GM20431 (cell line): ENCODE data around the gene KRT75.
"Not testable (repeated sequence)": the region's sequence is repeated elsewhere in the genome, so short reads cannot be mapped to it uniquely, and the experiment has no call there.

Experiments used
- in situ Hi-C: fragments of 300-500 bp; cut with MseI, MboI; formaldehyde crosslinking; loops from one replicate; pipeline ENCODE4 v1.15.0; 2020; ENCODE audit warnings: low sequenced_read_pairs; ENCODE audit not compliant: unreplicated experiment

KRT75 gene

DNA sequence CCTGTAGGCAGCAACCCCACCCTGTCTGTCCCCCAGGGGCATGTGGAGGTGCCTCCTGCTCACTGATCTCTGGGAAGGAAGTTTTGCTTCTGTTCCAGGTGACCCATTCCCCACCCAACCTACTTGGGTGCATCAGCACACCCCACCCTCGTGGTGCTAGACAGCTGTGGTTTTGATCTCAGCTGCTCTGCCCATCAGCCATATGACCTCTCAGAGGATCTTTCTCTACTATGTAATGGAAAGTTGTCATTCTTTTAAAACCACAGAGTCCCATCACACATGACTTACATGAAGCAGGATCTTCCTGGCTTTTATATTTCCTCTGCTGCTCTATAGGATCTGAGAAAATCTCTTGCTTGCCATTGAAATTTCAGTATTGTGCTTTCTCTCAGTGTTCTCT lies 14.5 kb downstream of the KRT75 start:
- in situ Hi-C loops, result no loop called here

DNA sequence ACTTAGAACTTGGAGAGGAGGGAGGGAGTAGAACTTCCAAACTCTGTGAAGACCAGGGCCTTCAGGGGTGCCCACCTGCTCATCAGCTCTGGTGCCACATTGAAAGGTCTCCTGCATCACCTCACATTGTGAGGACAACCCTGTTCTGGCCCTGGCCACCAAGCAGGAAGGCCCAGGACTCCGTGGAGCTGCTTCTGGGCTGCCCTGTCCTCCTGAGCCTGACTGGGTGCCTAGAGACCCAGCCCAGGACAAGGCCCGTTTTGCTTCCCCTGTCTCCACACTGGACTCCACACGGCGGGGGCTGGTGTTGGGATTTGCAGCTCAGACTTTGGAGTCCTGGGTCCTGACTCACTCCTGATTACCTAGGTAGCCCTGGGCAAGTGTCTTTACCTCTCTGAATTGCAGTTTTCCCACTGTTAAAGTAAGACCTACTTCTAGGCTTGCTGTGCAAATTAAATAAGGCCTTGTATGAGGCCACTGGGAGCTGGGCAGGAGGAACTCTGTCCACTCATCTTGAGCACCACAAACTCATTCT lies 15.5 kb downstream of the KRT75 start:
- in situ Hi-C loops, result no loop called here

DNA sequence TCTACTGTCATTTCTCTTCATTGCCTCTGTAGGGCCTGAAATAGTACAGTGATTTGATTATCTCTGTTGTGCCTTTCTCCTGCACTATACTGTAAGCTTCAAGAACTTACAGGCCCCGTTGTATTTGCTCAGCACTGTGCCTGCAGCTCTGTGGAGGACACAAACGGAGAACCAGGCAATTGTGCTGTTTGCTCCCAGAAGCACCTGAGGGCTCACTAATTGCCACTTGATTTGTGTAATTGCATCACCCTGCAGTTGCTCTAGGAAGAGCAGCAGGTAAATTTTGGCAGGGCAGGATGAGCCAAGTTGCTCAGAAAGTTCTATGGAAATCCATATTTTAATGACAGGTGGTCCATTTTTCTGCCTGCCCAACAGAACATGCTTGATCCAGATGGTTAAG lies 16.4 kb downstream of the KRT75 start:
- in situ Hi-C loops, result no loop called here

DNA sequence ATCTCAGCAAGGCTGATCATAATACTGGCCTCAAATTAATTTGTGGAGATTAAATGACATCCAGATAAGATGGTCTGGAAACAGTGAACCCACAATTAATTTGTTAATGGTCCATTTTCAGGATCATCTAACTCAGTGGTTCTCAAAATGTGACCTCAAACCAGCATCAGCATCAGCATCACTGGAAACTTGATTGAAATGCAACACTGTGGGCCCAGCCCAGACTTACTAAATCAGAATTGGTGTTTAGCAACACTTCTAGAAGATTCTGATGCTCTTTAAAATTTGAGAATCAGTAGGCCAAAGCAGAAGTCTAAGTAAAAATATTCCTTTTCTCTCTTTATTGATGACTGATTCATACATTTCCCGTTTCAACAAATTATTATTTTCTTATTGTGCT lies 17.4 kb downstream of the KRT75 start:
- in situ Hi-C loops, result no loop called here

DNA sequence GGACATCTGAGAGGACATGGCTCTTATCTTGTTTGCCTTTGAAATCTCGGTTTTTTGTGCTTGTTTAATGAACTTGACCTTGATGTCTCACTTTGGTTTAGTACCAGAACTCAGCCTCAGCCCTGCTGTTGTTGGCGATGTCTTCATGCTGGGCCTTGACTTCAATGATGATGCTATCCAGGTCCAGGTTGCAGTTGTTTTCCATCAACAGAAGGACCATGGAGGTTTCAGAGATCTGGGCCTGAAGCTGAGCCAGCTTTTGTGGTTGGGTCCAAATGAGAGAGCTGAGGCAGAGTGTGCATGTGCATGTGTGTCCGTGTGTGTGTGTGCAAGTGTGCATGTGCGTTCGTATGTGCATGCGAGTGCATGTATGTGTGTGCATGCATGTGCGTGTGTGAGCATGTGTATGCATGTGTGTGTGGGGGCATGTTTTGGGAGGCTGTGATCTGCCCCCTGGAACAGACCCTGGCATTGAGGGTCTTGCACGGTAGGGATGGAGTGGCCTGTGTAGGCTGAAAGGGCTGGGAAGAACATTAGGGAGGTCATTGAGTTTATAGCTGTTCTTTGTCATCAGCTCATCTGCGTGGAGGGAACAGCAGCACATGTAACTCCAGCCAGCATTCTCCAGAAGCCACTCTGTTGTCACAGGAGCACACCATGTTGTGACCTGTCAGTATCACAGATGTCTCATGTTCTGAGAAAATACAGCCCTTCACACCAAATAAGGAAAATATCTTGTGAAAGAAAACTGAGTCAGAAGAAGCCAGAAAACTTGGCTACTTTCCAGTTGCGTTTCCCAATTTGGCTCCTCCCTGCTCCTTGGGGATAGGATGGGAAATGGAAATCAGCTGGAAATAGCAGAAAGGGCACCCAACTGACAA lies 18.1 kb downstream of the KRT75 start:
- in situ Hi-C loops, result no loop called here

DNA sequence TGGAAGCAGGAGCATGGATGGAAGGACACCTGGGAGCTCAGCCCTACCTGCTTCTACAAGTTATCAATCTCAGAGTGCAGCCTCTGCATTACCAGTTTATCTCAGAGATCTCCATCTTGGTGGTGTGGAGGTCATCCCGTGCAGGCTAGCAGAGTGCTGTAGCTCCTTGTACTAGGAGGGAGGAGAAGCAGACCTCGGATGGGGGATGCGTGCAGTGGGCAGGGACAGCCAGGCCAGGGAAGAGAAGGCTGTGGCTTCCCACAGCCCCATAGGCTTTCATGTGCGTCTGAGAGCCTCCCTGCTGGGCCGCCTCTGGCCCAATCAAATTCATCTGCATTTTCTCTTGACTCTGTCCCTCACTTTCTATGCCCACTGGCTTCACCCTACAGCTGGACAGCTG lies 19.2 kb downstream of the KRT75 start:
- in situ Hi-C loops, result no loop called here

DNA sequence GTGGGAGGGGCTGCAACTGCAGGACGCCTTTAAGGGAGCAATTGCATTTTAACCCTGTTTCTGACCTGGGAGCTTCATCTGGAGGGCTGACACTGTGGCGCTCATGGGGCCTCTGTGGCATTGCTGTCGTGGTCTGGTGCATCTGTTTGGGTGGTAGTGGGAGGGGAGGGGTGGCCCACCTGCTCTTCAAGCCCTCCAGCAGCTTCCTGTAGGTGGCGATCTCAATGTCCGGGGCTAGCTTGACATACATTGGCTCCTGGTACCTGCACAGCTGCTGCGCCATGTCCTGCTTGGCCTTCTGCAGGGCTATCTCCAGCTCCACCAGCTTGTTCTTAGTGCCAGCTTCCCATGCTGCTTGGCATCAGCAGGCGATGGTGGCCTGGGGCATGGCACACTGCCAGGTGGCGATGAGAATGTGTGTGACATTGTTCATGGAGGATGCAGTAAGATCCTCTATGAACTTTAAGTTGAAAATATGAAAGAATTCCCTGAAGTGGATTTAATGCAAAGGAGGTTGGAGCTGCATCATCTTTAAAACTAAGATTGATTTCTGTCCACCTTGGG lies 20.3 kb downstream of the KRT75 start:
- in situ Hi-C loops, result no loop called here

DNA sequence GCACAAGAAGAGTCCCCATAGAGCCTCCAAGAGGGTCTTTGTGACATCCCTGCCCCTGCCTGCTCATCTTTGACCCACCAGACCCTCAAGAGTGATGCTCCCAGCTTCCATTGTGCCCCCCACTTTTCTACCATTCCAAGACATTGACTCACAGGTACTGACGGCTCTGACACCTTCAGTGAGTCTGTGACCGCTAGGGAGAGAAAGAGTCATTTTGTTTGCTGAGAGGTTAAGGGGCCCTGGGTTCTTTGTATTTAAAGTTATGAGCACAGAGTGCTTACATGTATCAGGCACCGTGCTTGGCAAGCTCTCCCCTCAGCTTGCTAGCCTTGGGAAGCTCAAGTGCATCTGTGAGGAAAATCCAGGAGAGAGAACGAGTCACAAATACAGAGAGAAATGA lies 21.0 kb downstream of the KRT75 start:
- in situ Hi-C loops, result no loop called here

DNA sequence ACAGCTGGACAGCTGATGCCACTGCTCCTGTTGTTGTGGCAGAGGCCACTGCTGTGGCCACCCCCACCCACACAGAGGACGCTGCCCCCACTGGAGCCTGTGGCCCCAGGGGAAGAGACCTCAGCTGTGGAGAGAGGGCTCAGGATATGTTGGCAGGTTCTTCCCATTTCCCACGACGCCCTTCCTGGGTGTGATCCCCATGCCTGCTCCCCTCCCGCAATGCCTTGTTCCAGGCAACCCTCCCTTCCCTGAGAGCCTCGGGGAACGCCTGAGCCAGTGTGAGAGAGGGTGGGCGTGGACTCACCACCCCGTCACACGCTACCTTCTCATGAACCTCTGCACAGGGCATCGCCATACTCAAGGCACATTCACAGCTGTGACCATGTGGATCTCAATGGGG lies 22.4 kb downstream of the KRT75 start:
- in situ Hi-C loops, result no loop called here

DNA sequence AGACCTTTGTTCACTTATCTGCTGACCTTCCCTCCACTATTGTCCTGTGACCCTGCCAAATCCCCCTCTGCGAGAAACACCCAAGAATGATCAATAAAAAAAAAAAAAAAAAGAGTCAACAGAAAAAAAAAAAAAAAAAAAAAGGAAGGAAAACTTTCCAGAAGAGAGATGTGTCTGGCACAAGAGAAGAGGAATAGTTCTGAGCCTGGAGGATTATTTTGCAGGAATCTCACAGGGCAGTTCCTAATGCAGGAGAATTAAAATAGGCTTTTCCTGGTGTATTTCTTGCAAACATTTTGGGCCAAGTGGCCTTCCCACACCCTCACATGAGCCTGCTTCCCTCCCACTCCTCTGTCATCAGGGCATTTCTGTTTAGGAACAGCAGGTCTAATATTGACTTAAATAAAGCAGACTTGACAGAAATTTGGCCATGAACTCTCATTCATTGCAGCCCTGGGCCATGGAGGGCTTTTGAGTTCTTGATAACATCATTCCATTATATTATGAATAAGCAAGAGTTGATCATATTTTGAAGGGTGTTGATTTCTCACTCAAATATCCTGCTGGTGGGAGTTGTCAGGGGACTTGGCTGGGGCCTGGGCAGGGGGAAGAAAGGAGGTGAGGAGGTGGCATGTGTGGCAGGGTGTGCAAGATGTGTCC lies 23.5 kb downstream of the KRT75 start:
- in situ Hi-C loops, result not testable (repeated sequence)

DNA sequence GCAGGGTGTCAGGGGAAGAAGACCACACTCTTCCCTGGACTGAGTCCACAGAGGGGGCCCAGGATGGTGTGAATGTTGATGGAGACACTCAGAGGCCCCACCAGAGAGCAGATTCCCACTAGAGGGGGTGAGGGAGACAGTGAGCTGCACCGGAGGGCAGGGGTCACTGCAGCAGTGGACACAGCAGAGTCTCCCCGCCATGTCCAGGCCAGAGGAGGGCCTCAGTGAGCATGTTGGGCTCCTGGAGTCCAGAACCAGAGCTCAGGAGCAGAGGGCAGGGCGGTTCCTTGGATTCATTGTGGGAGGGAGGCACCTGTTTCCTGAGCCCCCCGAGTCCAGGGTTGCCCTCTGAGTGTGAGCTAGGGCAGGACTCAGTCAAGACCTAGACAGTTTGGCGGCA lies 26.3 kb downstream of the KRT75 start:
- in situ Hi-C loops, result no loop called here

DNA sequence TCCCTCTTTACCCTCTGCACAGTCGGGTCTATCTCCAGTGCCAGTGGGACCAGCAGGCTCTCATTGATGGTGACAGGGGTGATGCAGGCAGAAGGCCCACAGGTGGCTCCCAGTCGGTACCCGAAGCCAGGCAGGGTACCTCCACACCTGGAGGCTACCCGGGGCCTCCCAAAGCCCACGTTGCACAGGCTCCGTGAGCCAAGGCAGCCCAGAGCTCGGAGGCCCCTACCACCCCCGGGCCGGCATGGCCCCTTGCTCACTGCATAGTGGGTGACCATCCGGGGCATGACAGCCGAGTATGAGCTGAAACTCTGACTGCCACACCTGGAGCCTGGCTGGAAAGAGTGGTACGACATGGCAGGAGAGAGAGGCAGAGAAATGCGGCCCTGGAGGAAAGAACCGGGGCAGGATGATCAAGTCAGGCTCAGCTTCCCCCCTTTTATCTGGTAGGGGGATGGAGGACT lies 28.2 kb downstream of the KRT75 start, which contains the start of gene KRT82:
Gene KRT82, minus strand, starts transcription at position 414 of the 464 bp plus-strand sequence. Its CDS starts 58 bp downstream, at position 356.
- in situ Hi-C loops, result no loop called here

DNA sequence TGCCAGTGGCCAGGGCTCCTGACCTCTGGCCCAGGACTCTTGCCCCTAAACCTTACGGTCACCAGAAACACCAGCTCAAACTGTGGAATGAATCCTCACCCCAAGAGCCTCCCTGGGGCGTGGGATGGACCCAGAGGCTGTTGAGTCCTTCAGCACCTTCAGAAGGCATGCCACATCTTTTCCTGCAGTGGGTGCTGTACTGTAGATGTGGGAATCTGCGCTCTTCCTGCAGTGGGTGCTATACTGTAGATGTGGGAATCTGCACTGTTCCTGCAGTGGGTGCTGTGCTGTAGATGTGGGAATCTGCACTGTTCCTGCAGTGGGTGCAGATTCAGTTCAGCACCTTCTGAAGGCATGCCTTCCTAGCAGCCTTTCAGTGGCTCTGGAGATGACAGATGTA lies 29.2 kb downstream of the KRT75 start:
- in situ Hi-C loops, result no loop called here

DNA sequence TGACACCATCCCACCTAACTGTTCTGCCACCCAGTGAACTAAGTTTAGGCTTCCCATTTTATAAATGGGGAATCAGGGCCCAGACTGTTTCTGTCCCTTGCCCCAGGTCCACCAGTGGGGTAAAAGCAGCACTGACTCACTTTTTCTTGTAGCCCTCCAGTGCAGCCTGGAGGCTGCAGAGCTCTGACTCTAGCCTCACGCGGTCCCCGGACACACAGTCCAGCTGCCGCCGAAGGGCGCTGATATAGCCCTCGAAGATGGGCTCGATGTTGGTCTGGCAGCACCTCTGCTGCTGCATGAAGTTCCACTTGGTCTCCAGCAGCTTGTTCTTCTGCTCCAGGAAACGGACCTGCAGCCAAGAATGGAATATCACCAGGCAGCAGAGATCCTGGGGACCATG lies 30.6 kb downstream of the KRT75 start:
- in situ Hi-C loops, result no loop called here

DNA sequence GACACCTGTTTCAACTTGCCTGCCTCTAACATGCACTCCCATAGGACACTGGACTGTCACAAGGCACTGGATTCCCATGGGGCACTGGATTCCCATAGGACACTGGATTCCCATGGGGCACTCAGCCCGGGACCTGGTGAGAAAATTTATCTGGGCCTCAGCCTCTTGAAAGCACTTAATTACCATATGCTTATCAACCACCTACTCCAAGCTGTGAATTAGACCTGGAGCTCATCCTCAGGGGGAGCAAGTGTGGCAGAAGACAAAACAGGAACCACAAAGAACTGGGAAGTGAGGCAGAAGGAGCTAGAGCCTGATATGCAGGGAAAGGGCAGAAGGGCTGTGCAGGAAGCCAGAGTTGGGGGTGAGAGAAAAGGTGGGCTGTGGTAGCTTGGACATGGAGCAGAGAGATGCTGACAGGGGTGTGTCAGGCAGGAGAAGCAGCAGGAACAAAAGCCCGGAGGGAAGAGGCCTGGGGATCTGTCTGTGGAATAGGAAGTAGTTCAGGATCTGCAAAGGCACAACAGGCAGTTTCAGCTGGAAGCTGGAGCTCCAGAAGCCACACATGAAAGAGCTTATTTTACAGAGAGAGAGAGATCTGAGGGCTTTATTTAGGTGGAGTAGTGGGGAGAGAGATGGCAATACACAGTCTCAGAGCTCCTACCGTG lies 31.2 kb downstream of the KRT75 start:
- in situ Hi-C loops, result no loop called here

DNA sequence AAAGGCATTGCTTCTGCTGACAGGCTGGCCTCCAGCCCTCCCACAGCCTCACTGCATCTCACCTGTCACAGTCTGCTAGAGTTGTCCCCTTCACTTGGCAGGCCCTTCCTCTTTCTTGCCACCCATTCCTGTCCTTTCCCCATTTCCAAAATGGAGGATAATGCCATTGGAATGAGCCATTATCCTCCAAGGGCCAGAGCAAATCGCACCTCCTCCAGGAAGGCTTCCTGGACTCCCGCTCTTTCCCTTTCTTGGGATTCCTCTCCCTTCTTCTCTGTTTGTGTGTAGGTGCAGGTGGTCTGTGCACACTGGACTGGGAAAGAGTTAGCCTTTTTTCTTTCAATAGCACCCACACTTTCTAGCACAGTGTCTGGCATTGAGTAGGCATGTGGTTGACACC lies 31.8 kb downstream of the KRT75 start:
- in situ Hi-C loops, result no loop called here

DNA sequence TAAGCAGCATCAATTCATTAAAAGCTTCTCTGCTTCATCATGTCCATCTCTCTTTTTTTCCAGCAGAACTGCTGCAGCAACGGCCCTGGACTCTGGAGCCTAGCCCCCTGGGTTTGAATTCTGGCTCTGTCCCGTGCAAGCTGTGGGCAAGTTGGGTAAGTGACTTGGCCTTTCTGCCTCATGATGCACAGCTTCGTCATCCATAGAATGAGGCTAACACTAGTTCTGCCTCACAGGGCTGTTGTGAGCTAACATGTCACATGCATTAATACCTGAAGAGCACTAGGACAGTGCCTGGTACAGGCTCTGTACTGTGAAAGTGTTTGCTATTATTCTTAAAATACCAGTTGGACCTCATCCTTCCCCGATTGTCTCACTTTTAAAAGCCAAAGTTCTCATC lies 32.2 kb downstream of the KRT75 start:
- in situ Hi-C loops, result no loop called here

DNA sequence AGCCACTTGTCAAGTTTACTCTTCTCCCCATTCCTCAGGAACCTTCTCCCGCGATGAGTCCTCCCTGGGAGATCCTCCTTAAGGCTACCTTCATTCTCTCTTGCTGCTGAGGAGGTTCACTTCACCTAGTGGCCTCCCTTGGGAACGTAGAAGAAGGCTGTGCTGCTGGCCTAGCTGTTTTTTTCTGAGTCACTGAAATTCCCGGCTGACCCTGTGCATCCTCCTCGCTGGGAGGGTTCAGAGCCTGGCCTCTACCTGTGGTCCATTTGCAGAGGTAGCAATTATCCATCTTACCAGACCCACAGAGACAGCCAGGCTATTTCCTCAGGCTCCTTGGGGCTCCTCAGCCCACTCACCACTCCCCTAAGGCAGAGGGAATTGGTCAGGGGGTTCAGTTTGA lies 32.6 kb downstream of the KRT75 start:
- in situ Hi-C loops, result no loop called here

DNA sequence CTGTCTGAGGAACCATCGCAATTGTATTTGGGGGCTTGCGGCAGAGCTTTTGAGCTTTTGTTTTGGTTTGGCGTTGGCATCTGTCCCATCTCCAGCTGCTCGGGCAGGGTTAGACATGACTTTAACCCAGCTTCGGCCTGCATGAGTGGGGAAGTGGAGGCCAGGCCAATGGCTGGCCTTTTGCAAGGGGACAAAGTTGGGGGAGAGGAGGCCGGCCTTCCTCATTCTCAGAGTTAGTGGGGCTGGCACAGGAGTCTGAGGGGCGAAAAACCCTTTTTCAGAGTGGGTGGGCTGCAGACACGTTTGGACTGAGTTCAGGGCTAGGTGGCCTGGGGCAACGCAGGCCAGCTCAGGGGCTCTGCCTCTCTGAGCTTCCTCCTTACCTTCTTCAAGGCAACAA lies 33.3 kb downstream of the KRT75 start:
- in situ Hi-C loops, result no loop called here

DNA sequence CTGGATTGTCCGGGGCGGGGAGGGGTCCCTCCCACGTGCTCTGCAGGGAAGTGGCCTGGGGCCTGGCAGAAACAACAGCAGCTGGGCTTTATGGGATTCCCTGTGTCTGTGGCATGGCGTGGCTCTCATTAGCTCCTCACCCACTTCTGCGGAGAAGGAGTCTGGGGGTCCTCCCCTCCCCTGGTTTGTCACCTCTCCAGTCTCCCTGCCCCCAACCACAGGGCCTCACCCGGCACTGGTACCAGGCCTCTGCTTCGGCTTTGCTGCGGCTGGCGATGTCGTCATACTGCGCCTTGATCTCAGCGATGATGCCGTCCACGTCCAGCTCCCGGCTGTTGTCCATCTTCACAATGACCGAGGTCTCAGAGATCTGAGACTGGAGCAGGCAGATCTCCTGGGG lies 34.4 kb downstream of the KRT75 start:
- in situ Hi-C loops, result loop anchor here (25.0 kb wide), 1 partner anchor 488 kb away; no protein-coding TSS in a partner anchor
